Forelimb muscle (tissue), 1 donor: ENCODE data around the gene TTC28. TPM values are rescaled to one million over a fixed set of nuclear protein-coding genes. Genes with fewer than 3 reads are reported as not detected.
"Not testable (repeated sequence)": the region's sequence is repeated elsewhere in the genome, so short reads cannot be mapped to it uniquely, and the experiment has no call there.

Experiments
- DNase-seq: peaks from one replicate; pipeline ENCODE4 v3.0.0-alpha.2; 2013; ENCODE audit warnings: low read depth
- polyA plus RNA-seq: library from polyadenylated mRNA; unstranded; fragments of 120-200 nt; gene quantifications from one replicate; pipeline ENCODE4 v1.2.1, GENCODE V29; 2013; ENCODE audit not compliant: insufficient read length

The TTC28 gene
- polyA plus RNA-seq, 1 donor, result 24.9 TPM

DNA sequence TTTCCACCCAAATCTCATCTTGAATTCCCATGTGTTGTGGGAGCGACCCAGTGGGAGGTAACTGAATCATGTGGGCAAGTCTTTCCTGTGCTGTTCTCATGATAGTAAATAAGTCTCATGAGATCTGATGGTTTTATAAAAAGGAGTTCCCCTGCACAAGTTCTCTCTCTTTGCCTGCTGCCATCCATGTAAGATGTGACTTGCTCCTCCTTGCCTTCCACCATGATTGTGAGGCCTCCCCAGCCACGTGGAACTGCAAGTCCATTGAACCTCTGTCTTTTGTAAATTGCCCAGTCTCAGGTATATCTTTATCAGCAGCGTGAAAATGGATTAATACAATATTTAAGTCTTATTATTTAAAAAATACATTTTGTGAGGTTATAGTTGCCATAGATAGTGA, 315.5 kb downstream of the TTC28 start:
- DNase-seq, result not testable (repeated sequence)

- no peak for DNase-seq
These were observed 318.7 kb downstream of the TTC28 start for GRCh38 chr22:28360939-28361338.

DNA sequence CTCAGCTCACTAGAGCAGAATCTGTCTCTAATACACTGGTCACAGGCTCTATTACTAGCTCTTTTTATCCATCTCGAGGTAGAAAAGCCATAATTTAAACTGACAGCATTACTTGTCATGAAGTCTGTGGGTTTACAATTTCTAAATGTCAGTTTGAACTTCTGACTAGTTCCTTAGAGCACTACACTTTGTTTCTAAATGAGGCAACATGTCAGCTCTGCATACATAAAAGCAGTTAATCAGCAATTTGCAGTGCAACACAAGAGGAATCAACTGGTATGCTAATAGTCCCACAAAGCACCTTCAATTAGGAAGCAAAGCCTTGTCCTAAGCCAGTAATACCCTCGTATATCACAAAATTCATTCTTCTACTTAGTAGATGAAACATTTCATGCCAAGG, 321.3 kb downstream of the TTC28 start:
- no peak for DNase-seq

DNA sequence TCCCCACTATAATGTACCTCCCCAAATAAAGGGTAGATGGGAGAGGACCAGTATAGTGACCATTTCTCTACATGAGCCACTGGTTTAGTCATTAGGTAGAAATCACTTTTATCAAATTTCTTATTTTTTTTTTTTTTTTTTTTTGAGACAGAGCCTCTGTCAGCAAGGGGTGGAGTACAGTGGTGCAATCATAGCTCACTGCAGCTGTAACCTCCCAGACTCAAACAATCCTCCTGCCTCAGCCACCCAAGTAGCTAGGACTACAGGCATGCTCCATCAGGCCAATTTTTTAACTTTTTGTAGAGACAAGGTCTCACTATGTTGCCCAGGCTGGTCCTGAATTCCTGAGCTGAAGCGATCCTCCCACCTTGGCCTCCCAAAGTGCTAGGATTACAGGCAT, 322.4 kb downstream of the TTC28 start:
- DNase-seq, result no peak

DNA sequence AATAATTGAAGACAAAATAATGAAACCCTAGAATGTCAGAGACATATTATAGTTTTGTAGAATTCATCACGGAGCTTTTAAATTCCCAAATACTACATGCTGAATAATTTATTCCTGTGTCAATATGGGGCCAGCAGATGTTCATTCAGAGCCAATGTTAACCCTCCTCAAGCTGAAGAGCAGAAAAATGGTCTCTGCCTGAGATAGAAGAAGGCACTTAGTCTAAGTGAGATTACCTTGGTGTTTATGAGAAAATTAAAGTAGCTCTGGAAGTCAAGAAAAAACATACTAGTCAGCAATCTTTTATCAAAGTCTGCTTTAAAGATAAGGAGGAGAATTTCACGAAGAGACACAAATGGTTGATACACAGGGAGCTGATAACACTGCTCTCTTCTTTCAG, 328.2 kb downstream of the TTC28 start:
- DNase-seq, result no peak

- DNase-seq, result no peak
These were observed 330.7 kb downstream of the TTC28 start for GRCh38 chr22:28348613-28349609.

GRCh38 chr22:28346308-28346707, 333.3 kb downstream of the TTC28 start:
- no peak for DNase-seq

DNA sequence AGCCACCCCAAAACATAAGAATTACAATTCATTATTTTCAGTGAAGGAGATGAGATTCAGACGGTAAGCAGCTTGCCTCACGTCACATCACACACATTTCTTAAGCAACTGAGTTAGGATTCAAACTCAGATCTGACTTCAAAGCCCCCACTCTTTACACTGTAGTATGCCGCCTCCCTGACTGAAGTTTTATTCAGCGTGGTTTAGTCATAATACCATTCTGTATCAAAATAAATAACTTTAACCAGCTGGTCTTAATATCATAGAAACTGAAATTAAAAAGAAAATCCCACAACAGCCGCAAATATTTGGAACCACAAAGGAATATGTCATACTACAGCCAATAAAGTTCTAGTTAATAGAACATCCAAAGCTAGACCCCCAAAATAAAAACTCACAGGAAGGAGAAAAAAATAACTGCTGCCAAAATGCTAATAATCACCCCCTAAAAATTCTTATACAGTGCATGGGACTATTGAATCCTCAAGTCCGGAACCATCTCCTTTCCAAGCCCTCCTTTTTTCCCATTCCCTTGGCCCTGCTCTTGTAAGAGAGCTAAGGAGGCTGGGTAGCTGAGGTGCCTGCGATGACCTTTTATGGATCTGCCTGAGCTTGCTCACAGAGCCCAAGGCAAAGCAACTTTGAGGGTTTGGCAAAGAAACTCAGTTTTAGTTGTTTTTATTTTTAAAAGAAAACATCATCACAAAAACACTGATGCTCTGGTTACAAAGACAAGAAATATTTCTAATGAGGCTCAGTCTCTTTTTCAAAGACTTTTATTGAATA, 334.5 kb downstream of the TTC28 start:
- no peak for DNase-seq

- no peak for DNase-seq
These were observed 338.6 kb downstream of the TTC28 start for GRCh38 chr22:28341001-28341400.

- DNase-seq, result no peak
These were observed 346.6 kb downstream of the TTC28 start for GRCh38 chr22:28333088-28333487.

DNA sequence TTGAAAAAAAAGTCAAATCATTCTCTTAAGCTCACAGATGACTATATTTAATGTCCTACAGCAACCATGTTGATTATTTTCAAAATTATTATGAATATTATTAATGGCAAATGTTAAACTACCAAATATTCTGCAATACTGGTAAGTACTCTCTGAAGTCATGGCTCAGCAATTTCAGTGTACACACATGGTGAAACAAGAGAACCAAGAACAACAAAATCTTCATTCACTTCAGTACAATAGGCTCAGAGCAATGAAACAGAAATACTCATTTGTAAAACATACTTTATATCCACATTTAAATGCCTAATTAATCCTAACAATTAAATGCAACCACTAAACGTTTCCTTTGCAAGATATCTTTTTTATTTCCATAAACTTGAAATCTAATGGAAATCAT, 347.2 kb downstream of the TTC28 start:
- no peak for DNase-seq

GRCh38 chr22:28331695-28332094, 347.9 kb downstream of the TTC28 start:
- no peak for DNase-seq

DNA sequence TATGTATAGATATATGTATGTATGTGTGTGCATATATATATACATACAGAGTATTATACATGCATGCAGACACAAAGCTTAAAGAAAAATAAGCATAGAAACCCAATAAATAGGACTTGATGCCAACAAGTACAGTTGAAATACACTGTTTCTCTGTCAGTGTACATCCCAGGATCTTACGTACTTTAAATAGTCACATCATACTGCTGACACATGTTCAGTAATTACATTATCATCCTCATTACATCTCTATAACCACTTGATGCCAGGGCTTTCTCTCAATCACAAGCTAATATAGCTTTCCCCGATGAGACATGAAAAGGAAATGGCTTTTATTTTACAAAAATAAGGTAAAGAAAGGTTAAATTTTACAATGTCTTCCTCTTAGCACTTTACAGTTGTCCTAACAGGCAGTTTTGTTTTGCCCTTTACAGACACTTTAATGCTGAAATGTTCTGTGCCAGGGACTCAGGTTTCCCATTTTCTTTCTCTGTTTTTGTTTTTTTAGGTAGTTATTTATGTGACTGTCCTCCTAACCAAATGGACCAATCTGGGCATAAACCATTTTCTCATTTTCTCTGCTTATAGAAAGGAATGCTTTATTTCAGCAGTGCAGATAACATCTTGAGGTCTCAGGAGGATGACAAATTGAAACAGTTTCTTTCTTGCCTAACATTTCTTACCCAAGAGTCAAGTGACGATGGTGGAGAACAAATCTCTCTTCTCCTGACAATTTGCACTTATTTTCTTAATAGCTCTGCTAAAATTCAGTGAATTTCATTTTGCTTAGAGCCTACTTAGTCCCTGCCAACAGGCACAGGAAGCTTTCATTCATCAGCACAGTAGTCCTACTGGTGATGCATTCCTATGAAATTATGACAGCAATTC, 350.2 kb downstream of the TTC28 start:
- no peak for DNase-seq

DNA sequence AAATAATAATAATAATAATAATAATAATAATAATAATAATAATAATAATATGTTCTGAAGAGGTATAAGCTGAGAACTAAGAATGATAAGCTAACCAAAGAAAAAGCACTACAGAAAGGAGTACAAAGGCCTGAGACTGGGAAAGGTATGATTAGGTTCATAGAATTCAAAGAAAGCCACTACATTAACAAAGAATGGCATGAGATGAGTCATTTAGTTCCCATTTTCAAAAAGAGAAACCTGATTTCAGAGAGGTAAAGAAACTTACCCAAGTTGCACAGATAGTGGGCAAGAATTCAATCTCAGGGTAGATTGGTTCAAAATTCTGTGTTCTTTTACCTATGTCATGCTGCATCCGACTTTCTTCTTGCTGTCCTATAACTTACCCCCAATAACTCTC, 350.9 kb downstream of the TTC28 start:
- no peak for DNase-seq

GRCh38 chr22:28316014-28316413, 363.6 kb downstream of the TTC28 start:
- DNase-seq, result no peak

DNA sequence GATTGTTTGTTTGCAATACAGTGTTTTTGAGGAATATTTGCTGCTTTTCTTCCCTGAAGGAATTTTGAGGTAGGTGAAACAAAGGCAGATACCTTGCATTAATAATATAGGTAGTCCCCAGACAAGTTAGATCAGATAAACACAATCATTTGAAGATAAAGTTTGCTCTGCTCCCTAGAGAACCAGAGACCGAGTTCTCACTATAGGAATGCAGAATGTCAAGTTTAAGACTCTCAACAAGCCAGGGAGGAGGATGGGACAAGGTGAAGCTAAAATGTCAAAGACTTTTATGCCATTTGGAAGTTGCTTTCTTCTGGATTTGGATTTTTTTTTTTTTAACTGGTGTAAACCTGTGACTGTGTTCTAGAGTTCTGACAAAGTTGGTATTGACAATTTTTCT, 364.7 kb downstream of the TTC28 start:
- no peak for DNase-seq

- DNase-seq, result no peak
These were observed 369.3 kb downstream of the TTC28 start for GRCh38 chr22:28310299-28310698.

DNA sequence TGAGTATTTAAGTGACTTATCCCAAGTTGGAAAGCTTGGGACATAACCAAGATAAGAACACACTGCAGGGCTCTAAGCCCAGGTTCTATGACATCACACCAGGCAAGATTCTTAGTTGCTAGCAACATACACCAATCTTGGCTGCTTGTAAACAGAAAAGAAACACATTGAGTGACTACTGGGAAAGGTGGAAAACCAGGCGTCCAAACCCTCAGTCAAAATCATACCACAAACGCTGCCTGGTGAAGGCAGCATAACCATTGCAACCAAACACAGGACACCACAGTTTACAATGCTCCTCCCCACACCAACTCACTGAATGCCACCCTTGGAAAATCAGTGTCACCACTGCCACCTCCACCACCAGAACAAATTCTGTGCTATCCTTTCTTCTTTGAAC, 379.9 kb downstream of the TTC28 start:
- peak; percentile 70 for DNase-seq

DNA sequence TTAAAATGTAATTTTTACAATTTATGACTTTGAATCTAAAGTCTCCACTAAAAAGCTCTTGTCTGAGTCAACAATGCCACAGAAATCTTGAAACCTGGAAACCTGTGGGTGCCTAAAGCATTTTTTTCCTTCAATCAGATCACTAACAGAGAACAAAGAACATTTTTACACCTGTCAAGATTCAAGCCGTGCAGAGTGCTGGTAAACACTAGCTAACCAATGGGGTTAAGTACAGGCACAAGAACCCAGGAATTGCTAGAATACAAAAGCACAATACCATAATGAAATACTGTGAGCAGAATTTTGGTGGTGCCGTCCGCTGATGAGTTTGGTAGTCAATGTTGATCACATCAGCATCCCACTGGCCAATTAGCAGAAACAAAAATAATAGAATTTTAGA, 380.3 kb downstream of the TTC28 start:
- DNase-seq, result no peak

GRCh38 chr22:28297504-28297903, 382.1 kb downstream of the TTC28 start:
- no peak for DNase-seq

DNA sequence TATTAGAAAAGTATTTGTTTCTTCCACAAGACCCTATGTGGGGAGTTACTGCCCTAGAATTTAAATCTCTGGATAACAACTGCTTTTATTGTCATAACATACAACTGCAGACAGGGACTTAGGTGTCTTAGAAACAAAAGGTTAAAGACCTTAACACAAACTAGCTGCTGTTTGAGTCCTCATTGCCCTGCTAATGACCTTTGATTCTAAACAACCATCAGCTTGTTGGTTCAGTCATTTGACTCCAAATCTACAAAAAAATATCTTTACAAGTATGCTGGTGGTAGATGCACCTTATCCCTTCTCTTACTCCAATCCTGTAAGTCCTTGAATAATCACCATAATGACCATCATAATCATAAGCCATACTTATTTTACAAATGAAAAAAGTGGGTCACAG, 383.2 kb downstream of the TTC28 start:
- no peak for DNase-seq
